HepG2 (cell line): ENCODE measurements around the gene EEIG1. TPM values are rescaled to one million over a fixed set of nuclear protein-coding genes. Genes with fewer than 3 reads are reported as not detected.

Source experiments
- ARNTL ChIP-seq: sonication (generic); formaldehyde crosslinking; IDR thresholded peaks from 2 replicates; pipeline ENCODE4 v1.4.0; 2020; ENCODE audit warnings: mild to moderate bottlenecking, missing genetic modification reagents
- ASH2L ChIP-seq: fragments of 300-600, 200-600 bp; sonication (generic); IDR thresholded peaks from 2 replicates; pipeline ENCODE4 v1.7.0; 2017; ENCODE audit warnings: low read depth, mild to moderate bottlenecking, moderate library complexity, mixed read lengths, low read length; ENCODE audit not compliant: insufficient read length
- FOSL2 ChIP-seq: sonication (generic); formaldehyde crosslinking; IDR thresholded peaks from 2 replicates; pipeline ENCODE4 v1.4.0; 2020; ENCODE audit warnings: missing genetic modification reagents
- HMG20A ChIP-seq: IDR thresholded peaks from 2 replicates; pipeline ENCODE4 v1.6.1; 2016; ENCODE audit warnings: borderline replicate concordance
- IKZF4 ChIP-seq: sonication (generic); formaldehyde crosslinking; IDR thresholded peaks from 2 replicates; pipeline ENCODE4 v1.5.1; 2020; ENCODE audit warnings: borderline replicate concordance, mild to moderate bottlenecking, low read depth, missing genetic modification reagents; ENCODE audit errors: not compliant biosample characterization
- ISX ChIP-seq: sonication (generic); formaldehyde crosslinking; conservative IDR thresholded peaks from 2 replicates; pipeline ENCODE4 v1.5.0; 2020; ENCODE audit warnings: missing genetic modification reagents
- NFKB2 ChIP-seq: sonication (generic); formaldehyde crosslinking; IDR thresholded peaks from 2 replicates; pipeline ENCODE4 v1.4.0; 2020; ENCODE audit warnings: missing genetic modification reagents, borderline replicate concordance
- PHF5A ChIP-seq: IDR thresholded peaks from one replicate; pipeline ENCODE4 v1.6.1; 2018; ENCODE audit warnings: low read depth, missing genetic modification reagents; ENCODE audit not compliant: unreplicated experiment
- PRPF4 ChIP-seq: fragments of 200-400 bp; formaldehyde crosslinking; IDR thresholded peaks from 2 replicates; pipeline ENCODE4 v1.6.1; 2016; ENCODE audit warnings: low read length, low read depth; ENCODE audit not compliant: poor library complexity, severe bottlenecking
- RBFOX2 ChIP-seq: fragments of 200-400 bp; formaldehyde crosslinking; IDR thresholded peaks from 2 replicates; pipeline ENCODE4 v1.6.1; 2017; ENCODE audit warnings: low read depth, mild to moderate bottlenecking, low read length
- SNAPC2 ChIP-seq: sonication (generic); formaldehyde crosslinking; IDR thresholded peaks from 2 replicates; pipeline ENCODE4 v1.8.1; 2022; ENCODE audit warnings: mild to moderate bottlenecking, missing genetic modification reagents
- ZFP62 ChIP-seq: sonication (generic); formaldehyde crosslinking; IDR thresholded peaks from 2 replicates; pipeline ENCODE4 v1.4.0; 2020; ENCODE audit warnings: missing genetic modification reagents
- ZFYVE20 ChIP-seq: sonication (generic); formaldehyde crosslinking; IDR thresholded peaks from 2 replicates; pipeline ENCODE4 v1.8.0; 2023; ENCODE audit warnings: low read depth, mild to moderate bottlenecking, moderate library complexity, missing genetic modification reagents, borderline replicate concordance
- ZNF20 ChIP-seq: sonication (generic); formaldehyde crosslinking; IDR thresholded peaks from 2 replicates; pipeline ENCODE4 v1.4.0; 2020; ENCODE audit warnings: mild to moderate bottlenecking, moderate library complexity, missing genetic modification reagents
- ZNF224 ChIP-seq: sonication (generic); formaldehyde crosslinking; IDR thresholded peaks from 2 replicates; pipeline ENCODE4 v1.5.0; 2020; ENCODE audit warnings: mild to moderate bottlenecking, missing genetic modification reagents
- ZNF326 ChIP-seq: sonication (generic); formaldehyde crosslinking; IDR thresholded peaks from 2 replicates; pipeline ENCODE4 v1.4.0; 2020; ENCODE audit warnings: missing genetic modification reagents, borderline replicate concordance
- ZNF333 ChIP-seq: sonication (generic); formaldehyde crosslinking; IDR thresholded peaks from 2 replicates; pipeline ENCODE4 v1.4.0; 2020; ENCODE audit warnings: mild to moderate bottlenecking, missing genetic modification reagents, borderline replicate concordance
- ZNF558 ChIP-seq: sonication (generic); formaldehyde crosslinking; IDR thresholded peaks from 2 replicates; pipeline ENCODE4 v1.9.0; 2022; ENCODE audit warnings: mild to moderate bottlenecking, missing genetic modification reagents, borderline replicate concordance
- ZNF562 ChIP-seq: sonication (generic); formaldehyde crosslinking; IDR thresholded peaks from 2 replicates; pipeline ENCODE4 v1.8.0; 2022; ENCODE audit warnings: missing genetic modification reagents, borderline replicate concordance
- ZNF672 ChIP-seq: sonication (generic); formaldehyde crosslinking; IDR thresholded peaks from 2 replicates; pipeline ENCODE4 v1.8.1; 2022; ENCODE audit warnings: missing genetic modification reagents
- polyA plus RNA-seq, 8 experiments: library from polyadenylated mRNA; depleted of rRNA in 3 of 8; stranded (reverse) in 7 of 8; unstranded in 1 of 8; fragments of >200 nt; fragmentation: Illumina TruSeq in 4 of 8; extraction: Trizol in 4 of 8; gene quantifications; 2 replicates each; pipeline versions ENCODE4 v1.2.1 to v1.2.3, GENCODE V29; 2011 to 2016; ENCODE audit warnings: low read depth in 4 of 8, missing spikeins in 1 of 8, mixed read lengths in 1 of 8; ENCODE audit not compliant: insufficient read depth in 1 of 8
- total RNA-seq, 5 experiments: library from RNA; depleted of rRNA; stranded (reverse); fragments of >200 nt; fragmentation: Illumina TruSeq; extraction: Trizol; gene quantifications; 2 replicates each; pipeline ENCODE4 v1.2.3, GENCODE V29; 2016; ENCODE audit warnings: low read depth in 1 of 5
- TF ChIP-seq, protein P1 (sequence below): sonication (generic); formaldehyde crosslinking; IDR thresholded peaks from 2 replicates; pipeline ENCODE4 v1.4.0; 2020; ENCODE audit warnings: missing genetic modification reagents; ENCODE audit errors: not compliant biosample characterization
- TF ChIP-seq, protein P2 (sequence below): sonication (generic); formaldehyde crosslinking; IDR thresholded peaks from 2 replicates; pipeline ENCODE4 v1.4.0; 2020; ENCODE audit warnings: mild to moderate bottlenecking, missing genetic modification reagents
- TF ChIP-seq, protein P3 (sequence below): sonication (generic); formaldehyde crosslinking; IDR thresholded peaks from 2 replicates; pipeline ENCODE4 v1.4.0; 2020; ENCODE audit warnings: missing genetic modification reagents, borderline replicate concordance
- TF ChIP-seq, protein P4 (sequence below): sonication (generic); formaldehyde crosslinking; IDR thresholded peaks from 2 replicates; pipeline ENCODE4 v1.8.0; 2023; ENCODE audit warnings: mild to moderate bottlenecking, missing genetic modification reagents

Gene EEIG1
- total and polyA plus RNA-seq, 2 of the 13 experiments (the other 11 are each of a cell fraction or from before 2014, with no cell fraction given): 16.6 to 25.2 TPM

DNA sequence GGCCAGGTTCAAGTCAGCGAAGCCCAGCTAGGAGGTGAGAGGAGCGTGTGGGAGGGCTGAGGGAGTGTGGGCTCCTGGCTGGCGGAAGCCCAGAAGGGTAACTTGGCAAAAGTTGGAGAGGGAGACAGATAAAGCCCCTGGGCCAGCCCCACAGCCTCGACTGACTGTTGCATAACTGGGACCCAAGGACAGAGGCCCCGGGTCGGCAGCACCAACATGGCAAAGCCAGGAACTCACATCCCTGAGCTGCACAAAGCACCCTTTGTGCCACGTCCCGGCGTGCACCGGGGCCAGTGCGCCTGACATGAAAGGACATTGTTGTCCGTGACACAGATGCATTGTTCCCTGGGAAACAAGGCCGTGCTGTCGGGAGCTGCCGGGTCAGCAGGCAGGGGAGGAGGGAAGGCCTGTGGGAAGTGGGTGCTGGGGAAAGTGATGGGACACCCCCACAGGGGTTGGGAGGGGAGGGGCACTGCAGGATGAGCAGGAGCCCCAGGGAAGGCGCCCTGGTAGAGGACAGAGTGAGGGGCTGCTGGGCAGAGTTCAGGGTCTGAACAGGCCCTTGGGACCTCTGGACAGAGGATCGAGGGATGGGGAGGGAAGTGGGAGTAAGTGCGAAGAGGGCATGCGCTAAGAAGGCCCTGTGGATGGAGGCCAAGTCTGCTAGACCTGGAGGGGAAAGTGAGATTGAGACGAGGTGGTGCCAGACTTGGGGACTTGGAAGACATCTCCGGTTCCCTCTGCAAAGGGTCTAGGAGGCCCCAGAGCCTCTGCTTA lies 30.1 kb downstream of the EEIG1 start (continued):
- TF ChIP-seq ZNF558 (CRISPR knock-in tag) (0 out of 2 replicates have a peak, but pooled peaks have one; percentile 60), FOSL2 (CRISPR knock-in tag) (peak; percentile 80), SNAPC2 (no peak), PRPF4 (no peak), ZFP62 (CRISPR knock-in tag) (no peak), RBFOX2 (peak; percentile 69; the same call in 1 of the 2 replicates), IKZF4 (CRISPR knock-in tag) (no peak), ZNF20 (CRISPR knock-in tag) (no peak), NFKB2 (CRISPR knock-in tag) (peak; percentile 85; the same call in 1 of the 2 replicates), ISX (CRISPR knock-in tag) (no peak), ZNF326 (CRISPR knock-in tag) (no peak), ZNF672 (no peak), PHF5A (peak; percentile 88), HMG20A (peak; percentile 76; the same call in 1 of the 2 replicates), ZFYVE20 (CRISPR knock-in tag) (no peak), ZNF562 (CRISPR knock-in tag) (no peak), ASH2L (peak; percentile 68), ZNF224 (CRISPR knock-in tag) (peak; percentile 87; the same call in 1 of the 2 replicates), ZNF333 (CRISPR knock-in tag) (no peak), ARNTL (CRISPR knock-in tag) (peak; percentile 88)
- TF ChIP-seq, protein P1, sequence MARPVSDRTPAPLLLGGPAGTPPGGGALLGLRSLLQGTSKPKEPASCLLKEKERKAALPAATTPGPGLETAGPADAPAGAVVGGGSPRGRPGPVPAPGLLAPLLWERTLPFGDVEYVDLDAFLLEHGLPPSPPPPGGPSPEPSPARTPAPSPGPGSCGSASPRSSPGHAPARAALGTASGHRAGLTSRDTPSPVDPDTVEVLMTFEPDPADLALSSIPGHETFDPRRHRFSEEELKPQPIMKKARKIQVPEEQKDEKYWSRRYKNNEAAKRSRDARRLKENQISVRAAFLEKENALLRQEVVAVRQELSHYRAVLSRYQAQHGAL (CRISPR knock-in tag): no peak
- TF ChIP-seq, protein P2, sequence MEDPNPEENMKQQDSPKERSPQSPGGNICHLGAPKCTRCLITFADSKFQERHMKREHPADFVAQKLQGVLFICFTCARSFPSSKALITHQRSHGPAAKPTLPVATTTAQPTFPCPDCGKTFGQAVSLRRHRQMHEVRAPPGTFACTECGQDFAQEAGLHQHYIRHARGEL: no peak
- TF ChIP-seq, protein P3, sequence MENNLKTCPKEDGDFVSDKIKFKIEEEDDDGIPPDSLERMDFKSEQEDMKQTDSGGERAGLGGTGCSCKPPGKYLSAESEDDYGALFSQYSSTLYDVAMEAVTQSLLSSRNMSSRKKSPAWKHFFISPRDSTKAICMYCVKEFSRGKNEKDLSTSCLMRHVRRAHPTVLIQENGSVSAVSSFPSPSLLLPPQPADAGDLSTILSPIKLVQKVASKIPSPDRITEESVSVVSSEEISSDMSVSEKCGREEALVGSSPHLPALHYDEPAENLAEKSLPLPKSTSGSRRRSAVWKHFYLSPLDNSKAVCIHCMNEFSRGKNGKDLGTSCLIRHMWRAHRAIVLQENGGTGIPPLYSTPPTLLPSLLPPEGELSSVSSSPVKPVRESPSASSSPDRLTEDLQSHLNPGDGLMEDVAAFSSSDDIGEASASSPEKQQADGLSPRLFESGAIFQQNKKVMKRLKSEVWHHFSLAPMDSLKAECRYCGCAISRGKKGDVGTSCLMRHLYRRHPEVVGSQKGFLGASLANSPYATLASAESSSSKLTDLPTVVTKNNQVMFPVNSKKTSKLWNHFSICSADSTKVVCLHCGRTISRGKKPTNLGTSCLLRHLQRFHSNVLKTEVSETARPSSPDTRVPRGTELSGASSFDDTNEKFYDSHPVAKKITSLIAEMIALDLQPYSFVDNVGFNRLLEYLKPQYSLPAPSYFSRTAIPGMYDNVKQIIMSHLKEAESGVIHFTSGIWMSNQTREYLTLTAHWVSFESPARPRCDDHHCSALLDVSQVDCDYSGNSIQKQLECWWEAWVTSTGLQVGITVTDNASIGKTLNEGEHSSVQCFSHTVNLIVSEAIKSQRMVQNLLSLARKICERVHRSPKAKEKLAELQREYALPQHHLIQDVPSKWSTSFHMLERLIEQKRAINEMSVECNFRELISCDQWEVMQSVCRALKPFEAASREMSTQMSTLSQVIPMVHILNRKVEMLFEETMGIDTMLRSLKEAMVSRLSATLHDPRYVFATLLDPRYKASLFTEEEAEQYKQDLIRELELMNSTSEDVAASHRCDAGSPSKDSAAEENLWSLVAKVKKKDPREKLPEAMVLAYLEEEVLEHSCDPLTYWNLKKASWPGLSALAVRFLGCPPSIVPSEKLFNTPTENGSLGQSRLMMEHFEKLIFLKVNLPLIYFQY (CRISPR knock-in tag): peak; percentile 97; the same call in 1 of the 2 replicates
- TF ChIP-seq, protein P4, sequence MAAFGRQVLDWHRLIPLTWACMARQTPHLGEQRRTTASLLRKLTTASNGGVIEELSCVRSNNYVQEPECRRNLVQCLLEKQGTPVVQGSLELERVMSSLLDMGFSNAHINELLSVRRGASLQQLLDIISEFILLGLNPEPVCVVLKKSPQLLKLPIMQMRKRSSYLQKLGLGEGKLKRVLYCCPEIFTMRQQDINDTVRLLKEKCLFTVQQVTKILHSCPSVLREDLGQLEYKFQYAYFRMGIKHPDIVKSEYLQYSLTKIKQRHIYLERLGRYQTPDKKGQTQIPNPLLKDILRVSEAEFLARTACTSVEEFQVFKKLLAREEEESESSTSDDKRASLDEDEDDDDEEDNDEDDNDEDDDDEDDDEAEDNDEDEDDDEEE (CRISPR knock-in tag): 0 out of 2 replicates have a peak, but pooled peaks have one; percentile 49
